Chondrocyte (in vitro differentiated cells): ENCODE measurements around the gene ABTB2. TPM values are rescaled to one million over a fixed set of nuclear protein-coding genes. Genes with fewer than 3 reads are reported as not detected.
A peak's percentile ranks its signal among the peaks of the same experiment; 100 is the strongest.

Experiments
- DNase-seq: peaks from one replicate; pipeline ENCODE4 v3.0.0; 2021; ENCODE audit warnings: mixed read lengths, low spot score
- H3K27ac Mint-ChIP-seq: one replicate; pipeline ENCODE4 v1.8.0; 2021; ENCODE audit warnings: mild to moderate bottlenecking, moderate library complexity, mixed read lengths; ENCODE audit not compliant: unreplicated experiment
- H3K27me3 Mint-ChIP-seq: 2 replicates; pipeline ENCODE4 v1.8.0; 2021; ENCODE audit warnings: low read depth, mixed read lengths
- H3K36me3 Mint-ChIP-seq: 2 replicates; pipeline ENCODE4 v1.8.0; 2021; ENCODE audit warnings: low read depth, mixed read lengths
- H3K4me1 Mint-ChIP-seq: 2 replicates; pipeline ENCODE4 v1.8.0; 2021; ENCODE audit warnings: low read depth, mild to moderate bottlenecking, mixed read lengths
- H3K4me3 Mint-ChIP-seq: one replicate; pipeline ENCODE4 v1.8.0; 2021; ENCODE audit warnings: mild to moderate bottlenecking, moderate library complexity, mixed read lengths; ENCODE audit not compliant: unreplicated experiment
- H3K9me3 Mint-ChIP-seq: 2 replicates; pipeline ENCODE4 v1.8.0; 2021; ENCODE audit warnings: low read depth, mixed read lengths
- CTCF ChIP-seq: fragments of 200-600 bp; sonication (generic); IDR thresholded peaks from 2 replicates; pipeline ENCODE4 v1.5.0; 2021; ENCODE audit warnings: antibody characterized with exemption, mild to moderate bottlenecking, moderate library complexity
- total RNA-seq: library from RNA; stranded (reverse); gene quantifications from 3 replicates; pipeline ENCODE4 v1.2.1, GENCODE V29; 2021

ABTB2 gene
- total RNA-seq, 1 donor from 2014 or later = 3.1 TPM

DNA sequence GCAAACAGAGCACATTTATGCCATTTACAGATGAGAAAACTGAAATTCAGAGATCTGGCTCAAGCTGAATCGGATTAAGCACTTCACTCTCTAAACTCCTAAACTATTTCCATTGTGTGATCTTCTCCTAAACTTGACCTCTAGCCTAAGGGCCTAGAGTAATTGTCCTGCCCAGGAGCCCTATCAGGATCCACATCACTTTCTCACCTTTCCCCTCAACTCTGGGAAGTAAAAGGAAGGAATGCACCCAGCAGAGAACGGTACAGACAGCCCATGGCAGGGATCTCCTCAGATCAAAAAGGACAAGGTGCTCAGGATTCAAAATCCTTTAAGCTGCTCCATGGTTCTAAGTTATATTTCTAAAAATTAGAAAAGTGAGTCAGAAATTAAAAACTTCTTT, 102.7 kb downstream of the ABTB2 start:
- no peak overlapping the region for H3K4me3 Mint-ChIP-seq
- no peaks in the 10 kb centered on the region for H3K27me3 Mint-ChIP-seq
- DNase-seq = no peak
- TF ChIP-seq CTCF = no peak
- H3K9me3 Mint-ChIP-seq = no peaks in the 10 kb centered on the region
- H3K36me3 Mint-ChIP-seq = no peaks in the 10 kb centered on the region
- H3K27ac Mint-ChIP-seq = no peak overlapping the region
- H3K4me1 Mint-ChIP-seq = peaks cover 36% of the 10 kb centered on the region

GRCh38 chr11:34254011-34254410, 103.8 kb downstream of the ABTB2 start:
- H3K9me3 Mint-ChIP-seq = no peaks in the 10 kb centered on the region
- H3K27me3 Mint-ChIP-seq = no peaks in the 10 kb centered on the region
- DNase-seq = no peak
- no peaks in the 10 kb centered on the region for H3K36me3 Mint-ChIP-seq
- no peak overlapping the region for H3K4me3 Mint-ChIP-seq
- no peak for TF ChIP-seq CTCF
- no peak overlapping the region for H3K27ac Mint-ChIP-seq
- peaks cover 36% of the 10 kb centered on the region for H3K4me1 Mint-ChIP-seq

- Mint-ChIP-seq H3K9me3 (no peaks in the 10 kb centered on the region), H3K4me1 (peaks cover 36% of the 10 kb centered on the region), H3K27me3 (no peaks in the 10 kb centered on the region), H3K4me3 (no peak overlapping the region), H3K27ac (no peak overlapping the region), H3K36me3 (no peaks in the 10 kb centered on the region)
- no peak for TF ChIP-seq CTCF
- no peak for DNase-seq
Observed at GRCh38 chr11:34252651-34253050, 105.2 kb downstream of the ABTB2 start.

DNA sequence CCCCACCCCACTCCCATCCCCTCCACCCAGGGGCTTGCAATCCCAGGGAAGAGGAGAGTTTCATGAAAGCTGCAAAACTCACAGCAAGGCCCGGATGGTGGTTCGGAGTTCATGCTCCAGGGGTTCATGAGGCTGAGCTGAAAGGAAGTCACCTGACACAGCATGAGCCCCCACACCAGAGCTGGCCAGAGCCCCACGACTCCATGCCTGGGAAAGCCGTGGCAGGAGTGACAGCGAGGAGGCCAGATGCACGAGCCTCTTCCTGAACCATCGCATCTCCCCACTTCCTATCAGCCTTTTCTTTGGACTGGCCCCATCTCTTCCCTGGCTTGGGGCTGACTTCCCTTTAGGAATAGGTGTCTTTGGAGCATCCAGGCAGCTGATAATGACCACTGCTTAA, 105.8 kb downstream of the ABTB2 start:
- H3K36me3 Mint-ChIP-seq = no peaks in the 10 kb centered on the region
- no peak for TF ChIP-seq CTCF
- no peak overlapping the region for H3K4me3 Mint-ChIP-seq
- peak overlapping the region; percentile 89 for H3K27ac Mint-ChIP-seq
- no peaks in the 10 kb centered on the region for H3K27me3 Mint-ChIP-seq
- peaks cover 36% of the 10 kb centered on the region for H3K4me1 Mint-ChIP-seq
- peak; percentile 67 for DNase-seq
- H3K9me3 Mint-ChIP-seq = no peaks in the 10 kb centered on the region

DNA sequence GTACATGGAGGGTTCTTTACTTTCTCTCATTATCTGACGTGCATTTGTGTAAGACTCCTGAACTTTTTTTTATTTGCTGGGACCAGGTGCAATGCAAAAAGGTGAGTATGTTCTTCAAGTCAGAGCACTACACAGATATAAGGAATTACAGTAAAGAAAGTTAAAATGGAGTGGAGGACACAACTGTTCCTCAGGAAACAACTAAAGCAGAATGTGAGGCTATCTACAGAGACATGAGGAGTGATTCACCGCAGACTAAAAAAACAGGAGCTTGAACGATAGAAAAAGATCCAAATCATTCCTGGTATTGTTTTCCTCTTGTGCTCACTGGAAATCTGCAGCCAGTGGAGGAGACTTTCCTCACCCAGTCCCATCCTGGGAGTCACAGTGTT, 106.2 kb downstream of the ABTB2 start:
- Mint-ChIP-seq H3K4me3 (peak overlapping the region; percentile 63), H3K27ac (peak overlapping the region; percentile 89), H3K9me3 (no peaks in the 10 kb centered on the region), H3K36me3 (no peaks in the 10 kb centered on the region), H3K4me1 (peaks cover 34% of the 10 kb centered on the region), H3K27me3 (no peaks in the 10 kb centered on the region)
- TF ChIP-seq CTCF = no peak
- no peak for DNase-seq
